Prostate gland (tissue), 2 donors: ENCODE results near the gene PROM1.

Experiments used
- CTCF ChIP-seq, 4 experiments: fragments of 200-600 bp in 2 of 4; fragments of 450-650 bp in 2 of 4; sonication (generic) in 2 of 4; IDR thresholded peaks; 1 replicate in 3 of 4; 2 replicates in 1 of 4; pipeline ENCODE4 v1.5.1; 2016 to 2019; ENCODE audit warnings: antibody characterized with exemption in 4 of 4, mild to moderate bottlenecking in 2 of 4, moderate library complexity in 2 of 4
- POLR2A ChIP-seq: fragments of 450-650 bp; IDR thresholded peaks from one replicate; pipeline ENCODE4 v1.6.1; 2016; ENCODE audit warnings: antibody characterized with exemption, mild to moderate bottlenecking
- POLR2AphosphoS5 ChIP-seq: sonication (generic); formaldehyde crosslinking; IDR thresholded peaks from one replicate; pipeline ENCODE4 v1.6.1; 2017; ENCODE audit warnings: antibody characterized with exemption

- no peak for TF ChIP-seq CTCF (IDR thresholded peaks at IDR 0.05)
- no peak for TF ChIP-seq POLR2A
- no peak for TF ChIP-seq POLR2AphosphoS5
Measured at GRCh38 chr4:16123356-16124084, 39.7 kb upstream of the PROM1 start.
